ENCODE measurements around the gene FOXP1. TPM values are rescaled to one million over a fixed set of nuclear protein-coding genes. Genes with fewer than 3 reads are reported as not detected.

FOXP1 gene
- total RNA-seq, 1 donor from 2014 or later = 74.2 TPM

DNA sequence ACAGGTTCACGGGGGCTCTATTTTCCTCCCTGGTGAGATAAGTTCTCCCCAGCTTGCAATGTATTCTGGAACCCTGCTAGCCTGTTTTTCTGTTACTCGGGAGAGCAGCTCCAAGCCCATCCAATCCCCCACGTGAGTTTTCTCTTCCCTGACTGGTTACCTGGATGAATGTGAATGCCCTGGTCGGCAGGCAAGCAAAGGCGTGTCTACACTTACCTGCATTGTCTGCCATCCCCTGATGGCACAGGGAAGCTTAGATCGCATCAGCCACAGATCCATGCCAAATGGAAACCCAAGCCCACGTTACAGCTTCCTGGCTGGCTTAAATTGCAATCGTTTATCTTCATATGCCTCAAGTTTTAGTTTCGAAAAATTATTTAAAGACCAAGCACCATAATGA lies 149.9 kb downstream of the FOXP1 start:
- no peak for DNase-seq (ENCODE audit: low spot score)

DNA sequence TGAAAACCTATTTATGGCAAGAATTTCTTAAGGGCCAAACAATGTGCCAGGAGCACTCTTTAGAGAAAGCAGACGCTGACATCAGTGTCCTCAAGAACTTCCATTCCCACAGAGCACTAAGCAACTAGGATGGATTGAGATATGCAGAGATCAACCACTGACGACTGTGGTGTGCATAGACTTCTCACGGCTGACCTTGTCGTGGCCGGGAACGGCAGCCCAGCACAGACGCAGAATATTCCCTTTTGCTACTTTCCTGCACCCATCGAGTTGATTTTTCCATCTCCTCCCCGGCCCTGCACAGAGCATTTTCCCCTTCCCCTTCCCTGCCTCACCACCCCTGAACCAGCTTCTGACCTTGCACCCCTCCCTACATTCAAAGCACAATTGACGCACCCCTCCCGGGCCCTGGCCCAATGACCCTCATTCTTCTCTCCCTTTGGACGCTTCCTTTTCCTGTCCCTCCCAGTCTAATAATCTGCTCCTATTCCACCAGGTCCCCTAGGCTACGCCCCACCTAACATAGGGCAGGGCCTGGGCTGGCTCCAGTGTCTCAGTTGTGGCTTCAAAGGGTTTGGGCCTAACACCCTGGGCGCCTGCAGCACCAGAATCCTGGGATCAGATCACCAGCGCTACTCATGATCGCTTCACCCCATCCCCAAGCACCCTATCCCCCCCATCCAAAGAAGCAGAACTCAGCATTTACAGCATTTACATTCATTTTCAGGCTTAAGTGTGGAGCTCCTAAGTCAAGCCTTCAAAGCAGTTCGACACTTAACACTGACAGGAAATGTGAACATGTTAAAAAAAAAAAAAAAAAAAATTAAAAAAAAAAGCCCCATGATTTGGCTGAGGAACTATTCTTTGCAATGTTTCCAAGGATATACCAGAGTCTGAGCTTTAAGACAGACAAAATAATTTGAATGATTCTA lies 151.2 kb downstream of the FOXP1 start:
- no peak for DNase-seq (ENCODE audit: low spot score)

DNA sequence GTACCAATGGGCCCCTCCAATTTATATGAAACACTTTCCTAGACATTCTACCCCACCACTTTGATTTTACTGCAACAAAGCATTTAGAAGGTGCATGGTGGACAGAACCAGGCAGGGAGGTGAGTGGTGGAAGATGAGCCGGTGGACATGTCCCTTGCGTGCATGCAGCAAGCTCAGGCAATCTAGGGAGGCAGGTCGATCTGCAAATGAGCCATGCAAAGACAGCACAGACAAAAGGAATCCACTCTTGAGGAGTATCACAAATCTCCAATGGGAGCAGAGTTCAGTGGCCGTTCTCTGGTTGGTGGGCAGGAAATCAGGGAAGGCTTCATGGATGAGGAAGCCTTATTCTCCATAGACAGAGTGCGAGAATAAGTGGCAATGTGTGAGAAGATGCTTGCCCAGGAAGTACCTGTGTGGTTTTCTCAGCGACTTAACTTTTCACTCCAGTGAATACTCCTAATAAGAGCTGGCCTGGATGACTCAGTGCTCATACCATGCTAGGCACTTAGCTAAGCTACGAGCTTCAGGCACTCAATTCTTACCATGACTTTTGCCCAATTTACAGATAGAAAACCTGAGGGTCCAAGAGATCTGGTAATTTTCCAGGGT lies 152.5 kb downstream of the FOXP1 start:
- DNase-seq (ENCODE audit: low spot score) = no peak

DNA sequence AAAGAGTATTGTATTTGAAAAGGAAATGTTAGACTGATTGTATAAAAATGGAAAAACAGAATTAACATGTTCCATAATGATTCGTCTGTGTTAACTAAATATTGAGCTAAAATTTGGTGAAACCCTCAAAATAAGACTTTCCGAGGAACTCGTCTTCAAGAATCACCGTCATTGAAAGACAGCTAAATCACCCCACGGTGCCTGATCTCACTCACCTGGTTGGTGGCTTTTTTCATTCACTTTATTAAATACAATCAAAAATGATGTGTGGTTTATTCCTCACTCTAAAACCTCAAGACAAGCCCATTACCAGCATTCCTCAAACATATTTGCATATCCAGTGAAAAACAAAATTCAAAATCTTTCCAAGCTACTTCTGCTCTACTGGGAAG lies 153.9 kb downstream of the FOXP1 start:
- DNase-seq (ENCODE audit: low spot score) = no peak

DNA sequence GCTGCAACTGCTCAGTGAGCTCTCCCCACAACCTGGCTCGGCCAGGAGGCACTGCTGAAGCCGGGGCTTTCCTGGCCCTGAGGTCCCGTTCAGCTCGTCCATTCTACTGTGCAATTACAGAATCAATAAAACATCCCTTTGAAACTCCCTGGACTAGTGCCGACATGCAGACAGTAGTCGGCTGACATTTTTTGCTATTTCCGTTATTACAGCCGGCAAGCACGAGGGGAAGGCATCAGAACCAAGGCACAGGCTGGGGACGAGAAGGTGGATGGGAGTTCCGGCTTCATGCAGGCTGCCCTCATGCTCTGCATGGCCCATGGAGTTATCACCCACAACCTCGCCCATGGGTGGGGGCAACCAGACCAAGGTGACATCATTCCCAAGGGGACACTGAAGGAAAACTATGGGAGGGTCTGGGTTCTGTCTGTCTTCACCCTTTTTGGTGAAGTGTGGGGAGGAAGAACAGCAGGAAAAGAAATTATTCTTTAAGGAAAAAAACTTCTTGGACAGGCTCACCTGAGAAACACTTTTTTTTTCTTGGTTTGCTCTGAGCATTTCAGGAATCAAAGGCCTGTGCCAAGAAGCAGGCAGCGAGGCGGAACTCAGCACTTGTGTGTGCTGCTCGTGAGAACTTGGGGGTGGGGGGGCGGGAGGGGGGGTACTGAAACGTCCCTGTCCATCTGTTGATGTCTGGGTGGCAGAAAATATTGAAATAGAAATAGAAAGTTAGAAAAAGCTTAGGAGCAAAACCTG lies 154.5 kb downstream of the FOXP1 start:
- no peak for DNase-seq (ENCODE audit: low spot score)

DNA sequence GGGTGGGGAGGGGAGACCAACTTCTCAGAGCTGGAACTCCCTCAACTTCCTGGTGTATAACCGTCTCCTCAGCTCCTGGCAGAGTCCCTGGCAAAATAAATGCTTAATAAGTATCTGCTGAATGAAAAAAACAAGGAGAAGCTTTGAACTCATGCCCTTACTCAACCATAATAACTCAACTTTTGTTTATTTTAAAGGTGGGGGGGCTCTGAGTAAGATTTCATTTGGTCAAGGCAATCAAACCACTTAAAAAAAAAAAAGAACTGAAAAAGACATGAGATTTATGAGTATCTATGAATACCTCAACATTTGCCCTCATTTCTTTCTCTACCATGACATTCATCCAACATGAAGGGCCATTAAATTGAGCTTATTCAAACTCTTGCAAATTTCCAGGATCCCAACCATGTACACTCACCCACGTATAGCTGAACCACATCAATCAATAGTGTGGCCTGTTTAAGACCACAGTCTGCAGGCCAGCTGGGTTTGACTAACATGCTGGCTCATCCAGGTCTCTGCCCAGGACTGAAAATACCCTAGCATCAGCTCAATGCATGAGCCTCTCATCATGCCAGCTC lies 157.9 kb downstream of the FOXP1 start:
- DNase-seq (ENCODE audit: low spot score) = no peak

DNA sequence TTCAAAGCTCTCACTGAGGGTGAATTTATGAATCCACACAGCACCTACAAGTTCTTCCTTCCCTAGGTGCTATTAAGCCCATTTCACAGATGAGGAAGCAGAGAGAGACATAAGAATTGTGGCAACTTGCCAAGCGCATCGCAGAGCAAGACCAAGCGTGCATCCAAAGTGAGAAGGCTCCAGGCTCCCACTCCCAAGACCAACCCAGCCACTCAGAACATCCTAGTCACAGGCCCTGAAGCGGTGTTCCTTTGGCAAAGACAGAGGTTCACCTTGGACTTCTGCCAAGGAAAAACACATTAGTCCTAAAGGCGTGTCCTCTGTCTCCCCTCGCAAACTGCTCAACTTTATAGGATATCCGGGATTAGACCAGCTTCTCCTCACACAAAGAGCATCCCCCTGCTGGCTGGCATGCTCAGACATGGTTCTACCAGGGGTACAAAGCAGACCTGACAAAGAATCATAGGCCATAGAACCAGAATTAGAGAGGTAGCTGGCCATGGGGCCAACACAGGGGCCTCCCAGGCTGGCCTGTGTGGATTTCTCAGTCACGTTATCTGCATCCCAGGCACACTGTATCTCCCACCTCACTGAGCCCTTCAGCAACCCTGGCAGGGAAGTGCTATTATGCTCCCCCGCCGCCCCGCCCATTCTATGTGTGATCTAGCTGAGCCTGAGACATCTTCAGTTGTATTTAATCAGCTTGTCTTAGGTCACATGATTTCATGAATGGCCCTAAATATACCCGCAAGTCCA lies 160.2 kb downstream of the FOXP1 start:
- no peak for DNase-seq (ENCODE audit: low spot score)

DNA sequence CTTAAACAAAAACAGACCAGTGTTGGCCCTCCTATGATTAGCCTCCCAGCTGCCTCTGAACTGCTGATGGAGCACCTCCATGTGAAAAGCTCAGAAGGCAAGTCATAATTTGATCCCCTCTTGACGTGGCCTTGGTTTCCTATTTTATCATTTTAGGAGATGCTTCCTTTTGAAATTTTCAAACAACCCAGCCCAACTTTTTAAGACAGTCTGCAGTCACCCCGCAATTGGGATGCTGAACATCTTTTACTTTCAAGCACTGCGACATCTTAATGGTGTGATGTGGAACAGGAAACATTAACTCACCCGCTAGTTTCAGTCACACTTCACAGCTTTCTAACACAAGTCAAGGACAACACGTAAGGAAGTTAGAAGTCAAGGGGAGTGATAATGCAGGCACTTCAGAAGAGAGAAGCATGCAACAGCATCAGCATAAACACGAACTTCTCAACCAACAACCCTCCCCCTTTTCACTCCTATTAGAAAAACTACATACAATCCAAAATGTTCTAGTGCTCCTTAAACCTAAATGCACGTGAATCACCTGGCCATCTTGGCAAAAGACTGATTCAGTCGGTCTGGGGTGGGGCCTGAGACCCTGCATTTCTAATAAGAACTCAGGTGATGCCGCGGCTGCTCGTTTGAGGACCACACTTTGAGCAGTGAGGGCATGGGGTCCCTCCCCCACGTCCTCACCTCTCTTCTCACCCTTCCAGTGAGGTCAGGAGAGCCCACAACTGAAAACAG lies 161.5 kb downstream of the FOXP1 start:
- no peak for DNase-seq (ENCODE audit: low spot score)

DNA sequence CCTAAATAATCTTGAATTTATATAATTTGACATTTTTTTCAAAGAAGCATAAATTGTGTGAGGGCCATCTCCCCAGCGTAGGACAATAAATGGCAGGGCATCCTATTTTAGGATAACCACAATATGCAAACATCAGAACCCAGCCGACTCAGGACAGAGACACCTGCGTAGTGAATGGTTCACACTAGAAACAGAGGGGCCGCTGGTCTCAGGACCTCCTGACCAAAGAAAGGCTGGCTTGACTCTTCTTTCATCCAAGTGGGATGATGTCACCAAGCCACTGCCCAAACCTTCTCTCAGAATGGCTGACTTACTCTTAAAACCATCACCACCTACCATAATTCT lies 162.1 kb downstream of the FOXP1 start:
- no peak for DNase-seq (ENCODE audit: low spot score)

DNA sequence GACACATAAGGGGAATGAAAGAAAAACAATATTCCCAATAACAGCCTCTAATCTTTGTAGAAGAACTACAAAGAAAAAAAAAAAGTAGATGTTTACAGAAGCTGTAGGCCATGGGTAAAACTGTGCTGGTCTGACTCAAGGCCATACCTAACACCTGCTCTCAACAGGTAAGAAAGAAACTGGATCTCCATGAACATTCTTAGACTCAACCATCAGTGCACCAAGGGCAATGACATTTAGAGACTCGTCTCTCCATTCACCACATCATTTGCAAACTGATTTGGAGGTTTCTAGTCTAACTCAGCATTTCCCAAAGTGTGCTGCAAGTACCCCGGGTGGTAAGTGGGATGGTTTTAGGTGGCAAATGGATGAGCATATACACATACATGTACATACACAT lies 164.2 kb downstream of the FOXP1 start:
- DNase-seq (ENCODE audit: low spot score) = no peak

DNA sequence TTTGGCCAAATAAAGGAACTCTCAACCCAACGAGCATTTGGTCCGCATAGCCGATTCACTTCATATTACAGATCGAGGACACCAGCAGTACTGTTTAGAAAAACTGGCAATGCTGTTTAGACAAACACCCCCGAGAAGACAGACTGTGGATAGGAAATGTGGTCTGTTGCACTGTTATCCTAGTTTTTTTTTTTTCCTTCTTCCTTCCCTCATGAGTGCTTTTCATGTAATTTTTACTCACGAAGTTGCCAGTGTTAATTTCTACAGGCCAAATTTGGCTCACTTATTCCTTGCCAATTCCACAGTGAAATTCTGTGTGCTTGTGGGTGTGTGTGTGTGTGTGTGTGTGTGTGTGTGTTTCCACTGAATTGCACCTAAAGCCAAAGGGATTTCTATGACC lies 165.7 kb downstream of the FOXP1 start:
- DNase-seq (ENCODE audit: low spot score) = no peak

DNA sequence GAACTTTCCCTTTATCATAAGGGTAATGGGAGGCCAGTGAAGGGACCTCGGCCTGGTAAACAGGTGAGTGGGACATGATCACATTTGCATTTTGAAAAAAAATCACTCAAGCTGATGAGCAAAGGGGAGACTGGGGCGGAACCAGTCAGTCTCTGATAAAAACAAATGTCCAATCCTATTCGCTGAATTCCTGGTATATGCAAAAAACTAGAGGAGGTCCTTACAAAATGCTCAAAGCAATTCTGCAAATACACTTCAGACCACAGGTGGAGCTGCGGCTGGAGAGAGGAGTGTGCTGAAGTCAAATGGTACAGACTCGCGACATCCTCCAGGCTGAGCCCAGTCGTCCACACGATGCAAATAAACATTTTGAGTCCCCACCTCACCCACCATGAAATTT lies 166.7 kb downstream of the FOXP1 start:
- no peak for DNase-seq (ENCODE audit: low spot score)

DNA sequence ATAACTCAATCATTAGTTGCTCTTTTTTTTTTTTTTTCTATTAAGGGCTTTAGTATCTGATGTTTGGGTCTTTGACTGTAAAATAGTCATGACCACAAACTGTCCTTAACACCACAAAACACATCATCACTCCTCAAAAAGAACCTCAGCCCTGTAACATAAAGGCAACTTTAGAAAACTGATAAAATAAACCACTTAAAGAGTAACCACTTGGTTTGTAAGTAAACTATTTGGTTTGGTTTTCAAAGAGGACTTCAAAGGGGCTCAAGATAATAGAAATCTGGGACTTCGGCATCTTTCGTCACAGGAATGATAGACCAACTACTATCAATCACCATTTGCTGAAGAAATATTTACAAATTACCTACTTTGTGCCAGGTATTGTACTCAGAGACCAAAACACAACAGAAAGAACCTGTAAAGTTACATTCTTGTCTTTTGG lies 167.8 kb downstream of the FOXP1 start:
- no peak for DNase-seq (ENCODE audit: low spot score)

DNA sequence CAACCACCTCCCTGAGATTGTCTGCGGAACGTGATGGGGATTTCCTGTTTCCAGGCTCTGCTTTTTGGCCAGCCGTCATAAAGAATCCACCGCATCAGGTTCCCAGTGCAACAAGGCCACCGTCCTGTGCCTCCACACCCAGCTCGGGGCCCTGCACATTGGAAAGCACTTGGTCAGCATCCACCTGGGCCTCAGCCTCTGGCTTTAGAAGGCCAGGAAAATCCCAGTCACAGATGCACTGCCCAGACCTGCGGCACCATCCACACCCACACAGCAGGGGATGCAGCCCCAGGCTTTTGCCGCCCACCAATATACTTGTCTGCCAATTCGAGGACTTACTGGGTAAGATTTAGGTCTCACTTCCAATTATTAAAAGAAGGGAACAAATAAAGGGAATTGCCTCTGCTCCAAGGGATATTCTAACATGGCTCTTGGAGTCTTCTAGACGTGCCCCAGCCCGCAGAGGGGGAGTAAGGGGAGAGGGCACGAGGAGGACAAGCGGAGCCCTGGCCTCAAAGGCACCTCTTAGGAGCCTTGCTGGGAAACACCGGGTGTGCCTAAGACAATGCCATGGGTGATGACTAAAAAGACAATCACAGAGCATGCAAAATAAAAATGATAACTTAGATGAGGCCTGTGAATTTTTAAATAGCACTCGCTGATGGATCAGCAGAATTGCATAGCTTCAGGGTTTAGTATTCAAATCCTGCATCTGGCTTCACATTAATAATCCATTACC lies 169.2 kb downstream of the FOXP1 start:
- DNase-seq (ENCODE audit: low spot score) = no peak

DNA sequence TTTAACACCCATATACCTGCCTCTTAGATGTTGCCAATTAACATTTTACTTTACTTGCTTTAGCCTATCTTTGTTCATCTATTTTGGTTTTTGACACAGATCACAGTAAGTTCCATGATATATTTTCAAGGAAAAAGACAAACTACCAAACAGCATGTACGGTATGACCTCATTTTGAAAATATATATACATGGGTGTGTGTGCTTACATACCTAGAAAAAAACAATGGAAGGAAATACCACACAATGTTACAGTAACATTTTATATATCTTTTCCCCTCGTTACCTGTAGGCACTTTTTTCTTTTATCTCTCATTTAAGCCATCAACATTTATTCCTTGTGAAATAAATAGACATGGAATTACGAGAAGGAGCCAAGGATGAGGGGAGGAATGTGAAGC lies 170.0 kb downstream of the FOXP1 start:
- no peak for DNase-seq (ENCODE audit: low spot score)

DNA sequence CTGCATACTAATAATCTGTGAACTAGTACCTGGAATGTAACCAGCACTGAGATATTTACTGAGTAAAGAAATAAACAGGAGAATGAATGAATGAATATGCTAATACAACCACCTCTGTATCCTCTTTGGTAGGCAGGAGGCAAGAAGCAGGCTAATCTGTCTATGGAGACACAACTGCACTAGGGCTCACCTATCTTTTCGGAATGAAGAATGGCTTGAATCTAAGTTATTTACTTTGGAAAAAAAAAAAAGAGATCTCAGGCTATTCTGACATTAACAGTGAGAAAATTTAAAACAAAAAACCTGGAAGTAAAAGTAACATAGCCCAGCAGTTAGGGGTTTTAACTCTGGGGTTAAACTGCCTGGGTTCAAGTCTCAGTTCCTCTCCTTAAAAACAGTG lies 174.2 kb downstream of the FOXP1 start:
- DNase-seq (ENCODE audit: low spot score) = no peak

DNA sequence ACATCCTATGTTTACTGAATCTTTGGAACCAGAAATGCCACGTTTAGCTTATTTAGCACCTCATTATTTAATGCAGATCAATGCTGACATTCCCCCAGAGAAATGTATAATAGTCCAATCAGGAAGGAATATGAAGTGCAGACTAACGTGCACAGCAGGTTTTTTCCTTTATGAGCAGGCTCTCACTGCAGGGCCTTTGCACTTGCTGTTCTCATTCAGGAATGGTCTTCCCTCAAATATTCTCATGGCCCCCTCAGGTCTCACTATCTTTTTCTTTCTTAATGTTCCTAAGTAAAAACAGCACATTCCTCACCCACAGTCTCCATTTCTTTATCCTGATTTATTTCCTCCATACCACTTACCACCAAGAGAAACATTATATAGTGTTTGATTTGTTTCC lies 174.6 kb downstream of the FOXP1 start:
- no peak for DNase-seq (ENCODE audit: low spot score)

DNA sequence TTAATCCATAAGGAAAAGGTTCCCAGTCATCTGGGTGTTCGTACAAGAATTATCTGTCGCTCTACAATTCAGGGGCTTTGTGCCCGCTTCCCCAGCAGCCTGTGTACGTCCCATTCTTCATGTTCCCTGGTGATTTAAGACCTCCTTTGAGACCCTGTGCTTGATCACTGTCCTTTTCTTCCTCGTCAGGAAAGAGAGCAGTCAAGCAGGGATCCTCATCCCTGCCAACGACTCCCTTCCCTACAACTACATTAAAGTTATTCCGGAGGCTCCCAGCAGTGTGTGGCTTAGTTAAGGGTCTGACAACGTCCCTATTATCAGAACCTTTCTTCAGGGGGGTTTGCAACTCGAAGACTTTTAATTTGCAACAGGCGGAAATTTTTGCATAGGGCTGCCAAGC lies 175.7 kb downstream of the FOXP1 start:
- DNase-seq (ENCODE audit: low spot score) = no peak

DNA sequence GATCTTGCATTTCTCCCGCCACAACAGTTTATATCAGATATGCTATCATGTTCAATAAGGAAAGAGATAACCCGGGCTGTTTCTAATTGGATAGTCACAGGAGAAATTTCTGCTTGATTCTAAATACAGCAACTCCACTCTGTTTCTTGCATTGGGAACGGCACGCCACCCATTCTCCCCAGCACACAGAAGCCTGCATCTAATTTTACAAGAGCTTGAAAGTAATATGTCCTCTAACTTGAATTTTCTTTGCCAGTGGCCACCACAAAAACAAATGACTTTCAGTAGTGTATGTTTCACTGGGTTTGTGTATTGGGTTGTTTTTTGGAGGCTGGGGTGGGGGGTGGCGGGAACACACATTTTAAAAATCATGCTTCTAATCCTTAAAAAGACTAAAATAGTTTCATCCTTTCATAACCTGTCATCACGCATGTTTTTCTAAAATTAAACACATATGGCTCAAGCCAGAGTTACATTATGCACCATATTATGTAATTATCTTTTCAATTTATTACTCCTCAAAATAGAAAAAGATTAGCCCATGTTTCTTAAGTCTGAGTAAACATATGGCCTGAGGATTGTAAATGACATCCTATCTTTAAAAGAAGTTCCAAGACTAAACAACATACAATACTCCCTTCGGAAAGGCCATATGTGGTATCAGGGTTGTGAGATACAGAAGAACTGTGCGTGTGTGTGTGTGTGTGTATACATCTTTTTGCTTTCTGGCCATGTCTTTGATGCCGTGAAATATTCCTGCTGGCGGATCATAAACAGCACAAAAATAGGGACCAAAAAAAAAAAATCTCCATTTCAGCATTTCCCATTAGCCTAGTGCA lies 176.3 kb downstream of the FOXP1 start:
- DNase-seq (ENCODE audit: low spot score) = no peak

Data from mesenteric fat pad (tissue), 1 donor.